ENCODE results near the gene CSNK1G1.
"Not testable (repeated sequence)": the region's sequence is repeated elsewhere in the genome, so short reads cannot be mapped to it uniquely, and the experiment has no call there.

CSNK1G1 gene

DNA sequence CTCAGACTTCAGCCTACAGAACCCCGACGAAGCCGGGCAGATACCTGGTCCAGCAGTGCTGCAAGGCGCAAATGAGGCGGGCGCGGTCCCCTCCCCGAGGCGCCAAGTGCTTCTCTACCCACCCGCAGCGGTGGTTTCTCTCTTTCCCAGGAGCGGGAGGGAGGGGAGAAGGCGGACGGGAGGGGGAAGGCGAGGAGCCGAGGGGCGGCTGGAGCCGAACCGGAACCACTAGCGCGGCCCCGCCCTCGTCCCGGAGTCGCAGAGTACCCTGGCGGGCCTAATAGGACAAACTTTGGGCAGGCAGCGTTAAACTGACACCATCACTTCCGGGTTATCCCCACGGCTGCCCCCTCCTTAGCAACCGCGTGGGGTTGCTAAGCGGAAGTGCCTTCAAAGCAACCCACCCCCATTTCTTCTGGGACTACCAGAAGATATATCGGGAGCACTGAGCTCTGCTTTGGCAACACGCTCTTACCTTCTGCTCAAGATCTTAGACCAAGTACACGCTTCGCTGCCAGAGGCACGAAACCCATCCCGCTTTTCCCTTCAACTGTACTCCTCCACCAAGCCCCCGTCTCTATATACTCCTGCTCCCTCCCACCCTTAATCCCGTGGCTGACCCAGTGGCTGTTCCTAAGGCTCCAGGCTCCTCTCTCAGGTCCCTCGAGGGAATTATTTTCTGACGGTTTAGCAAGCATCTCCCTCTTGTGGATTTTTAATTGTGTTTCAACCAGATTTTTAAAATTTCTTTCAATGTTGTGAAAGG is at the start of gene CSNK1G1:
CSNK1G1 (minus strand) TSS at position 230 of the 766 bp plus-strand sequence. CDS start 55,674 bp downstream, outside the sequence.
- peak; percentile 98 for DNase-seq

GRCh38 chr15:64400583-64400982 is 44.6 kb upstream of the CSNK1G1 start:
- DNase-seq, result no peak

DNA sequence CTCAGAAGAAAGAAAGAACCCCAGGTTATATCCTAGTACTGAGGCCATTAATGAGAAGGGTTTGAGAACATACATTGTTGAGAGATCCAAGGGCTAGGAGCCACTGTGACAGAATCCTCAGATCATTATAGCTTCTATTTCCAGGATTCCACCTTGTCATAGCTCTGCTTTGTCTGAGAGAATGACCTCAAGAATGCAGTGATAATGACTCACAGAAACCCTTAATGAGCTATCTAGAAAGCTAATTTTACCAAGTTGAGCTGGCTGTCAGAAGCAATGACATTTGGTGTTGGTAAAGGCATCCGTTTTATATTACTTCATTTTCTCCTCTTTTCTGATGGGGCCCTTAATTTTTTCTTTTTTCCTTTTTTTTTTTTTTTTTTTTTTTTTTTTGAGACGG is 42.6 kb upstream of the CSNK1G1 start:
- DNase-seq, result no peak

DNA sequence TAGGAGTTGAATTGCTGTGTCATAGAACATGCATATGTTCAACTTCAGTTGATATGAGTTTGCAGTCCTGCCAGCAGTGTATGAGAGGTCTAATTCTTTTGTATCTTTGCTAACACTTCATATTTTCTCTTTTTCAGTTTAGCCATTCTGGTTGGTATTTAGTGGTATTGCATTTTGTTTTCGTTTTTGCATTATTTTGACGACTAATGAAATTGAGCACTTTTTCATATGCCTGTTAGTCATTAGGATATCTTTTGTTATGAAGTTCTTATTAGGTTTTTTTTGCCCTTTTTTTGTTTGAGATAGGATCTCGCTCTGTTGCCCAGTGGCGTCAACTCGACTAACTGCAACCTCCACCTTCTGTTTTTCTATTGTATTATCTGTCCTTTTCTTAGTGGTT is 40.8 kb upstream of the CSNK1G1 start:
- no peak for DNase-seq

GRCh38 chr15:64392471-64392870 is 36.5 kb upstream of the CSNK1G1 start:
- not testable (repeated sequence) for DNase-seq

DNA sequence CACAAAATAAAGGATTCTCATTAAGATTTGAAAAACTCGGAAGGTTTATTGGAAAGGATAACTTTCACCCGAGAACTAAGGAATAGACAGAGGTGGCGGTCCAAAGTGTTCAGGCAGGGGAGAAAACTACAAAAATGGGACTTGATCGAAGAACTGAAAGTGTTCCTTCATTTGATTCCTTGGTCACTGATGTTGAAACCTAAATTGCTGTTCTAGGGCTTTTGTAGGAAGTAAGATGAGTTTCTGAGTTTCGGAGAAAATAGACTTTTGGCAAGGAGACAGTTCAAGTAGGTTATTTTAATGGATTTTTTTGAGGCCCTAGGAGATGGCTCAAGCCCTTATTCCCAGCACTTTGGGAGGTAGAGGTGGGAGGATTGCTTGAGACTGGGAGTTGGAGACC is 33.1 kb upstream of the CSNK1G1 start:
- DNase-seq, result no peak

- DNase-seq, result peak; percentile 97
Measured at GRCh38 chr15:64387562-64388168, 31.7 kb upstream of the CSNK1G1 start, which contains the start of gene TRIP4. TSS of gene TRIP4 (plus strand) at chr15:64387836. CDS start at chr15:64387864, 28 bp downstream.

GRCh38 chr15:64386291-64386690 is 30.3 kb upstream of the CSNK1G1 start:
- DNase-seq, result no peak

GRCh38 chr15:64383760-64384159 is 27.8 kb upstream of the CSNK1G1 start:
- no peak for DNase-seq

- DNase-seq, result peak; percentile 100
Measured at GRCh38 chr15:64381000-64381751, 25.2 kb upstream of the CSNK1G1 start, which contains the start of gene PCLAF. TSS of gene PCLAF (minus strand) at chr15:64381441. CDS start at chr15:64381371, 70 bp downstream.

GRCh38 chr15:64380130-64380870 is 24.3 kb upstream of the CSNK1G1 start:
- DNase-seq, result not testable (repeated sequence)

- DNase-seq, result no peak
Measured at GRCh38 chr15:64379216-64379960, 23.4 kb upstream of the CSNK1G1 start.

GRCh38 chr15:64373360-64373759 is 17.4 kb upstream of the CSNK1G1 start:
- DNase-seq, result no peak

GRCh38 chr15:64371383-64371782 is 15.4 kb upstream of the CSNK1G1 start:
- DNase-seq, result not testable (repeated sequence)

DNA sequence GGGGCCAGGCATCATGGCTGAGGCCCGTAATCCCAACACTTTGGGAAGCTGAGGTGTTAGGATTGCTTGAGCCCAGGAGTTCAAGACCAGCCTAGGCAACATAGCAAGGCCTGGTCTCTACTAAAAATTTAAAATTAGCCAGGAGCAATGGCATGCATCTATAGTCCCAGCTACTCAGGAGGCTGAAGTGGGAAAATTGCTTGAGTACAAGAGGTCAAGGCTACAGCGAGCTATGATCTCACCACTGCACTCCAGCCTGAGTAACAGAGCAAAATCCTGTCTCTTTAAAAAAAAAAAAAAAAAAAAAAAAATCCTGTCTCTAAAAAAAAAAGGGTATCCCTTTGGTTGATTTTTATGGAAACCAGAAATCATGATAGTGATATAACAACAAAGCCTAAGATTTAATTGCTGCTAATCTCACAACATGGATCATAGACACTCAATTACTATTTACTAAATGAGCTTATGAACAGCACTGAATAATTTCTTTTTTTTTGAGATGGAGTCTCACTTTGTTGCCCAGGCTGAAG is 13.2 kb upstream of the CSNK1G1 start:
- DNase-seq, result no peak

GRCh38 chr15:64361259-64361658 is 5.3 kb upstream of the CSNK1G1 start:
- no peak for DNase-seq

GRCh38 chr15:64356710-64357040 is 702 bp upstream of the CSNK1G1 start:
- no peak for DNase-seq

GRCh38 chr15:64355348-64355943 is 527 bp downstream of the CSNK1G1 start:
- DNase-seq, result no peak

DNA sequence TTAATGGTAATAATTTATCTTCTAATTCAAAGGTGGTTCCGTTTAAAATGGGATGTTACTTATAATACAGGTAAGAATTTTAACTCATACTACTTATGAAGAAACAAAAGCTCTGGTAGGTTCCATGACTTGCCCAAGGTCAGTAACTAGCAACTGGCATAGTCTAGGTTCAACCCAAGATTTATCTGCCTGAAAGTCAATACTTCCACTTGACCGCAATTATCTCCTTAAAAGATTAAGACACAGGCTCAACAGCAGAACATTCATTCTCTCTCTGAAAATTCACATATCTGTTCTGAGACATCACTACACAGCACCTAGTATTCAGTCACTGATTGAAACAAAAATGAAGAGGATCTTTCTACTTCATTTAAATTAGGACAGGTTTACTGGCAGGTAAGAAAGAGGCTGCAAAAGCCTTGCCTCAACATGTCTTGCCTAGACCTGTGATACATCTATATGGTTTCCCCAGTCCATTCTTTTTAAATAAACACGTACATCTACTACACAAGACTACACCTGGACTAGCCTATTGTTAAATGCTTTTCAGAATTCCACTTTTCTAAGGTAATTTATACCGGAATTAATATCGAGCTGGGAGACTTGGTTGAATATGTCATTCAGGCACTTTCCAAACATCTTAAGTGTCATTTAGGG is 1.2 kb downstream of the CSNK1G1 start:
- DNase-seq, result no peak

DNA sequence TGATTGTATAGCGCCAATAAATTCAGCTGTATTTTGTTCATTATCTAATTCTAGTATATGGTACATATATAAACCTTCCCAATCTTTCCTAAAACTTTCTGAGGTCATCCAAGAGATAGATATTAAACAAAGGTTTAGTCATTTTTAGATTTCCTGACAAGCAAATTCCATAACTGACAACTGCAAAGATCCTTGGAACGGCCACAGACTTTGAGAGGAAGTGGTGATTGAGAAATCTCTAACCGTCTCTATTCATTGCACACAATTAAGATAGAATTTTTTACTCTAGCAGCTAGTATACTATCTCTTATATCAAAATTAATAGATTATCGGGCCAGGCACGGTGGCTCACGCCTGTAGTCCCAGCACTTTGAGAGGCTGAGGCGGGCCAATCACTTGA is 4.7 kb downstream of the CSNK1G1 start:
- DNase-seq, result peak; percentile 47

GRCh38 chr15:64349375-64349774 is 6.6 kb downstream of the CSNK1G1 start:
- DNase-seq, result no peak

Data from NCI-H226 (cell line).